NK-92 (cell line): Measurements from ENCODE around the gene RAP2A.

Experiments used
- DNase-seq: peaks from one replicate; lab custom pipeline; 2025; ENCODE audit not compliant: unreplicated experiment; lab: John Stamatoyannopoulos, UW

The RAP2A gene

DNA sequence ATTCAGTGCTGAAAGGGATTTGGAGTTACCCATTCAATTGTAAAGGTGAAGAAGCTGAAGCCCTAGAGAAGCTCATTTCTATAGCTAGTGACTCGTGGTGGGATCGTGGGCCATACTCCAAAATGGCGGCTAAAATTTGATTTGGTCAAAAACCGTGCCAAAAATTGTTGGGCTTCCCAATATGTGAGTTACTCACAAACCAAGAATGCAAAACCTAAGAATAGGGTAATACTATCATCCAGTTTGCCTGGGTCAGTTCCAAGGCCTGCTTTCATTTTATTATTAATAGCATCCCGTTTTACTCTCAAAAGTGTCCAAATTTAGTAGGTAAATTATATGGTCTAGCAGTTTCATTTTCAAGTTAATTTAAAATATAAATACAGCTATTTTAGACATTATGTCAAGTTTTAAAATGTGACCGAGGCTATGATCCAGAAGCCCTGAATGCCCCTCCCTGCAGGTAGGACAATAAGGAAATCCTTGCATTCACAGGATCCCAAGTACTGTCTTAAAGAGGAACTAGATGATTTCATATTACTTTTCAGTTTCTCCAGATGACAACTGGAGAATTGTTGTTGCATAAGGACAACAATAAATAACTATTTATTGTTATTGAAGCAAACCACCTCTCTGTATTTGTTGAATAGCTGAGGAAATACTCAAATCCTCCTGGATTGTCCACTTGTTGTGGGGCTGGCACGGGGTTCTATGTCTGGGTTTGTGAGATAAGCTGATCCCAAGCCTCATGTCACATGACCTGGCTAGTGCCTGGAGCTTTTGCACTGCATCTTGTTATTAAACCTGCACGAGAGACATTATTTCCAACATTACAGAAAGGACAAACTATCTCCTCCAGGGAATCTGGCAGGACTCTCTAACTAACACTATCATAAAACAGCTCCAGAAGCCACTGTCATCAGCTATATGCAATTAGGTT lies 11.6 kb upstream of the RAP2A start:
- no peak for DNase-seq

GRCh38 chr13:97423300-97424045 lies 10.5 kb upstream of the RAP2A start:
- DNase-seq: no peak

- no peak for DNase-seq
These were observed 8.4 kb upstream of the RAP2A start for GRCh38 chr13:97425590-97425989.

GRCh38 chr13:97426695-97427094 lies 7.3 kb upstream of the RAP2A start:
- DNase-seq: no peak

DNA sequence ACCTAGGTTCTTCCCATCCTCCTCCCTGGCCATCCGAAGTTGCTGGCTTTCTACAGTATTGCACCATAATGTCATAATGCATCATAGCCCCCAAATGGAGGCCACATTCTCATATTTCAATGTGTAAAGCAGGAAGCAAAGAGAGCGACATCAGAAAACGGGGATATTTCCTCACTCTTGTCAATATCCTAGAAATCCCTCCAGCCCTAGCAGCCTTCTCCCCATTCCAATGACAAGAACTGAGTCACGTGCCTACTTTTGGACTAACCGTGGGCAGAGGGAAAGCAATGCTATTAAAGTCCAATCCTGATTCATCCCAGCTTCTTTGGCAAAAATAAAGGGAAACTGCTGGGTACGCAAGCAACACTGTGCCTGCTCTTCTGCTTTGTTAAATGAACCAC lies 4.3 kb upstream of the RAP2A start:
- DNase-seq: no peak

DNA sequence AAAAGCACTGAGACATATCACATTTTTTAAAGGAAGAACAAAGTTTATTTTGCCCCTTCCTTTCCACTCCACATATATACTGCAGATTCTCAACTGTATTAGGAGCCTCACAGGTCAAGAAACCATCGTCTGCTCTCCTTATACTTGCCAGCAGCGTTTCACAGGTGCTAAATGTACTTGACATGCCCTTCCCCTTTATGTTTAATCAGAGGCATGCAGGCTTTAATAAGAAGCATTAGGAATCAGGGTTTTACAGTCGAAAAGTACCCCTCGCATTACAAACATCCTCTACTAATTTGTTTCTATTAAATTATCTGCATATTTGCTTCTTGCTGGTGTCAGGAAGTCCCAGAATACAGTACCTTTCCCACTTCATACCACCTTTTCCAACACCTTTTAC lies 3.7 kb upstream of the RAP2A start:
- no peak for DNase-seq

DNA sequence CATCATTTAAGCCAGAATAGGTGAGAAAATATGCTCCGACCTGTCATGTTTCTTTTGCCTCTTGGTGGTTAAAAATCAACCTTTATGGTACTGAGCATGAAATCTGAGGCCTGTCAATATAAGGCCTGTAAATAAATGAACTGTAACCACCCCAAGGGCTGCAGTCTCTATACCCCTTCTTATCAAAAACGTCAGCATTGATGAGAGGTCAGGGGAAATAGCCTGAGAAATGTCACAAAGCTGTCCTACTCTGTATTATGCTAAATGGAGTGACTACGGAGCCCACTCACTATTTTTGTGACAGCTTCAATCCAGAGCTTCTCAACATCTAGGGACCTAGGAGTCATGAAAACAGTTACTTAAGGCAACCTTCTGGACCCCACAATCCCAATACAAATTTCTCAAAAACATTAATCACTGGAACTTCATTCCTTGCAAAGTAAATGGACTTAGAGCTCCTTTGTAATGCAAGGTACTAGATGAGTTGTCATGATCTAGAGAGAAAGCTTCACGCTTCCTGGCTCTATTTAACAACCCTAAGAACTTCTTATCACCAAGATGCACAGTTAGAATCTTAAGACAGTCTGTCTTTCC lies 2.7 kb upstream of the RAP2A start:
- no peak for DNase-seq

DNA sequence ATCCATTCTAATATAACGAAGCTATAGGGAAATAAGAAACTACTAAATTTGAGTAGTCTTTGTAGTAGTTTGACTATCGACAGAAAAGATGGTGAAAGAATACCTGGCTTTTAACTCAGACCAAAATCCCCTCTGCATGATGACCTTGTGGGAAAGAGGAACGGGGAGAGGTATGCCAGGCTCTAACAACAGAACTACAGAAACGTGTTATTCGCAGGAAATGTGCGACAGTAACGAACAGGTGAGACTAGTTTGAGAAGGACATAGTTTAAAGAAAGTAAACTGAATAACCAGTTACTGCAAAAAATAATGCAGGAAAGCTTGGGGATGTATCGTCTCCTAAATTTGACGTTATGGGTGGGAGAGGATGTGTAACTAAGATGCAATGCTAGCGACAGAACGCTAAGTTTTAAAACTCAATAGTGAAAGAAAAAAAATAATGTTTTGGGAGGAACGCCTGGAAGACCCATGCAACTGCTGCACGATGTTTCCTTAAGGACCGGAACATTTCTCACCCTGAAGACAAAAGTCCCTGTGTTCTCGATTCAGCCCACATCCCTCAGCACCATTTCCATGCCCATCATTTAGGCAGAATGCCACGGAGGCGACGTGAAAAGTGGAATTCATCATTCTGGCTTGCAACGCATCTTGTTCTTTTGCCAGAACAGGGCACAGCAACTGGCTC lies 1.6 kb upstream of the RAP2A start:
- DNase-seq: no peak

DNA sequence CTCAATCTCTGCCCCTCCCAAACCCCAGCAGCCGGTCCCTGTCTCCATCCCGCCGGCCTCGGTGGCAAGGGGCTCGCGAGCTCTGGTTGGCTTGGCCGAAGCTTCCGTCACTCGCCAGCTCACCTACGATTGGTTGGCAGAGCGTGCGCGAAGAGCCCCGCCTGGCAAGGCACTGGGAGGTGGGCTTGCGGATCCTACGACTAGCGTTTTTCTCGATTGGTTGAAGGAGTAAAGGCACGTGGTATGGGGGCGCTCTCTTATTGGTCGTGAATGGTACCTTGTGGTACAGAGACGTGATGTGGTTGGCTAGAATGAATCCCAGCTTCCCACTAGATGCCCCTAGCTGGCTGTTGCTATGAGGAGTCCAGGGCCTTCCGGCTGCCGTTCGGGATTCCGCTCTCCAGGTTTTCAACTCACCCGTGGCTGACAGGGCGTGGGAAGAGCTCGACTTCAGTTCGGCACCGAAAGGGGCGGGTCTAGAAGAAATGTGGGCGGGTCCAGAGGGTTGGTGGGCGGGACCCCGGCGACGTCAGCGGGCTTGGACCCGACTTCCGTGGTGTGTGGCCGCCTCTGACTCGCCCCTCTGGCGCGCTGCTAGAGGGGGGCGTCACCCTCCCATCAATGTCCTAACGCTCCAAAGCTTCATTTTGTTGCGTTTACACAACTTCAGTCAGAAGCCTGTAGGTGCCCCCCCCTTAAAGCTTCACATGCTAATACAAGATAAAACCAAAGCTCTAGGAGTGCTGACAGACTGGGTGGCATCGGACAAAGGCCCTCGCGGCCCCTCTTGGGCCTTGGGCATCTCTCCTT lies 847 bp upstream of the RAP2A start:
- peak; percentile 100 for DNase-seq

DNA sequence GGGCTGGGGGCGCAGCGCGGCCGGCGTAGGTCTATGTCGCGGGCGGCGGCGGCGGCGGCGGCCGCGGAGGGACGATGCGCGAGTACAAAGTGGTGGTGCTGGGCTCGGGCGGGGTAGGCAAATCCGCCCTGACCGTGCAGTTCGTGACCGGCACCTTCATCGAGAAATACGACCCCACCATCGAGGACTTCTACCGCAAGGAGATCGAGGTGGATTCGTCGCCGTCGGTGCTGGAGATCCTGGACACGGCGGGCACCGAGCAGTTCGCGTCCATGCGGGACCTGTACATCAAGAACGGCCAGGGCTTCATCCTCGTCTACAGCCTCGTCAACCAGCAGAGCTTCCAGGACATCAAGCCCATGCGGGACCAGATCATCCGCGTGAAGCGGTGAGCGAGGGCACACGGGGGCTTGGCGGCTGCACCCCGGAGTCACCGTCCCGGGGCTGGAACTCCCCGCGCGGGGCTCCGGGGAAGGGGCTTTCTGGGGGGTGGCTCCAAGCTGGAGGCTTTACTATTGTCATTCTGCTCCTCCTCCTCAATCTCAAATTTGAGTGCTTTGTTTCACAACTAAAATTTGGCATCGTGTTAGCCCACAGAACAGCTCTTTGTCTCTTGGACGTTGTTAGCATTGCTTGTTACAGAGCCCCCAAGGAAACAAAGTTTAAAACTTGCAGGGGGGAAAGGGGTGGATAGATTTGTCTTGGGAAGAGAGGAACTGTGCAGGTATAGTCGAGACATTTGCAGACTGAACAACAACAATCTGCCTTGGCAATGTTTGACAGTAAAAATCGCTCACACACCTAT lies 630 bp downstream of the RAP2A start:
- no peak for DNase-seq

GRCh38 chr13:97435323-97435722 lies 1.4 kb downstream of the RAP2A start:
- no peak for DNase-seq

DNA sequence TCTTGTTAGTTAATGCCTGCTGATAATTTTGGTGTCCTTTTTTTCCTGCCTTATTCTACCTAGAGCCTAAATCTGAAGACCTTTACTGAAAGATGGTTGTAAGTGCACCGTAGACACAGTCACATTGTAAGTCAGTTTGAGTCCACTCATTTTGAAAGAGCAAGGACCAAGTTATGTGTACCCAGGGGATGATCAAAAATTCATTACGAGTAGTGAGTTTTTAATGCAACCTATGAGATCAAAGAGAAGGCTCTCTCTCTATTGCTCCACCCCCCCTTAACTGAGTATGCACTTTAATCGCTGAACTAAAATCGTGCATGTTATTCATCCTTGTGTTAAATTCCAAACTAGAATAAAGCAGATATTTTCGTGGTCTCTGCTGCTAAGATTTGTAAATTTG lies 1.8 kb downstream of the RAP2A start:
- no peak for DNase-seq

GRCh38 chr13:97436845-97437244 lies 2.9 kb downstream of the RAP2A start:
- no peak for DNase-seq

- no peak for DNase-seq
These were observed 3.8 kb downstream of the RAP2A start for GRCh38 chr13:97437729-97438128.

DNA sequence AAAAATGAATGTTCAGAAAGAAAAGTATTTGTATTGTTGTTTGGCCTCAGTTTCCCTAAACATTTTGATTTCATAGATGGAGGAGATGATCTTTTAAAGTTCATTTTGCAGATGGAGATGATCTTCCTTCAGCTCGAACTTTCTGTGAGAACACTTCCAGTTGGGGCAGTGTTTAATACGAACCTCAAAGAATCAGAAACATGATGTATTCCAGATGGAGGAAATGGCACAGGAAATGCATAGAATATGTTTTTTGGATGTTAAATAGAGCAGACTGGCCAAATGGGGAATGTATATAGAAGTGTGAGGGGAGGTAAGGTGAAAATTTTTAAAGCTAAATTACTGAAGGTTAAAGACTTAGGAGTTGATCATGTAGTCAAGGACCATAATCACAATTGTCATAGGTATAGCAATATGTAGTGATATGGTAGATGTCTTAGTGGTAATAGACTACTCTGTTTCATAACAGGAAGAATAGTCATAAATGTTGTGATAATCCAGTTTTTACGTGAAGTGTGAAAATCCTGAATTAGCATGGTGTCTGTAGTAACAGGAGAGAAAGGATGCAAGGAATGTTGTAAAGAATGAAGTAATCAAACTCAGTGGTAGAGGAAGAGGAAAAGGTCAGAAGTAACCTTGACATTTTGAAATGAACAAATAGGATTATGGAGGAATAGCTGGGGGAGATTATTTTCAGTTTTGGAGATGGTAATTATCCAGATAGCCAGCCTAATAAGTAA lies 5.1 kb downstream of the RAP2A start:
- no peak for DNase-seq

DNA sequence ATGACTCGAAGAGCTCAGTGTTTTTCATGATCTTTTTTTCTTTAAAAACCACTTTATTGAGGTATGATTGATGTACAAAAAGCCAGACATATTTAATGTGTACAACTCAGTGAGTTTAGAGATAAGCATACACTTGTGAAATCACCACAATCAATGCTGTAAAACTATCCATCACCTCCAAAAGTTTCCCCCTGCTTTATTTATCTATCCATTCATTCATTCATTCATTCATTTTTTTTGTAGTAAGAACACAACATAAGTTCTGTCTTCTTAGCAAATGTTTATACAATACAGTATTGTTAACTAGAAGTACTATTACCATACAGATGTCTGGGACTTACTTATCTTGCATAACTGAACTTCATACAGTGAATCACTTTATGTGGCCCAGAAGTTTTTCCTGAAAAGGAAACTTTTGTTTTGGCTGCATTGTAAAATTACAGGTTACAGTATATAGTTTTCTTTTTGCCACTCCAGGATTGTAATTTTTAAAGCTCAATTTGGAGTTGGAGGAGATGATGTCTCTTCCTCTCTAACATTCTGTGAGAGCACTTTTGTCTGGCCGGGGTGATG lies 6.7 kb downstream of the RAP2A start:
- DNase-seq: no peak

- DNase-seq: no peak
These were observed 7.4 kb downstream of the RAP2A start for GRCh38 chr13:97441368-97441767.

DNA sequence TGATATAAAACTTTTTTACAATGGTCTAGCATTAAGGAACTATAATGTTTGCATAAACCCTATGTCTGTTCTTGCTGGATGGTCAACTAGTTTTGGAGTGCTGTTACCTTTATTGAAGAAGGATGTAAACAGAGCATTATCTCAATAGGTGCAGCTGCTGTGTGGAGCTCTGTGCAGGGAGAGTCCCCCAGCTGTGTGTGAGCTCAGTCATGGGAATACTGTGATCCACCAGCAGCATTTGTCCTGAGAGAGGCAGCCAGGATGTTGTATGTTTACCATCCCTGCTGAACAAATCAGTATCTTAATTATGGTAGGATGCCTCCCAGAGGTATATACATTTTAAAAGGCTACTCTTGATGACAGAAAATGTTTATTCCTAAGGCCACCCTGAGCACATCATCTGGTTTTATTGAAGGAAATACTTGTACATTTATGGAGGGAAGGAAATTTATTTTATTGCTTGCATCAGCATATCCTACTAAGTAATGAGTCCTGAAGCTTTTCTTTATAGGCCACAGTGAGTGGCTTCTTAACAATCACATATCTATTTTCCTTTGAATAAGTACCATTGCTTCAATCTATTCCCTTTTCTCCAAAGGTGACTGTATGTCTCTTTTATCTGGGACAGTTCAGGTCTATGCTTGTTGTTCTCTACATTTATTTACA lies 11.7 kb downstream of the RAP2A start:
- no peak for DNase-seq
